Stimulated activated naive B cell treated with anti-CD40 and anti-IgM and Interleukin-4, amounts not matched to agents 10 μg/mL and 1 μg/mL and 100 μg/mL, for 72 hours (primary cell): ENCODE measurements around the gene RNASE12.
A peak's percentile ranks its signal among the peaks of the same experiment; 100 is the strongest.
"Not testable (repeated sequence)": the region's sequence is repeated elsewhere in the genome, so short reads cannot be mapped to it uniquely, and the experiment has no call there.

ENCODE experiments used
- ATAC-seq, 2 donors: fragments of 150-1000 bp; cut with Tn5 transposase; replicated peaks; 2 replicates each; pipeline ENCODE4 v1.10.0; 2021; ENCODE audit warnings: moderate library complexity in 1 of 2
- DNase-seq: peaks from one replicate; pipeline ENCODE4 v3.0.0; 2021
- H3K27ac Mint-ChIP-seq: one replicate; pipeline ENCODE4 v1.8.0; 2022; ENCODE audit warnings: mild to moderate bottlenecking, mixed read lengths
- H3K27me3 Mint-ChIP-seq, 2 donors: one replicate each; pipeline ENCODE4 v1.8.0; 2022; ENCODE audit warnings: mixed read lengths in 2 of 2
- H3K36me3 Mint-ChIP-seq, 2 donors: one replicate each; pipeline ENCODE4 v1.8.0; 2022; ENCODE audit warnings: mixed read lengths in 2 of 2, mild to moderate bottlenecking in 1 of 2
- H3K4me1 Mint-ChIP-seq, 2 donors: one replicate each; pipeline ENCODE4 v1.8.0; 2022; ENCODE audit warnings: mixed read lengths in 2 of 2, mild to moderate bottlenecking in 1 of 2
- H3K4me3 Mint-ChIP-seq, 2 donors: one replicate each; pipeline ENCODE4 v1.8.0; 2022; ENCODE audit warnings: mild to moderate bottlenecking in 2 of 2, mixed read lengths in 2 of 2, moderate library complexity in 1 of 2
- H3K9me3 Mint-ChIP-seq, 2 donors: one replicate each; pipeline ENCODE4 v1.8.0; 2022; ENCODE audit warnings: mixed read lengths in 2 of 2, mild to moderate bottlenecking in 1 of 2

The RNASE12 gene

DNA sequence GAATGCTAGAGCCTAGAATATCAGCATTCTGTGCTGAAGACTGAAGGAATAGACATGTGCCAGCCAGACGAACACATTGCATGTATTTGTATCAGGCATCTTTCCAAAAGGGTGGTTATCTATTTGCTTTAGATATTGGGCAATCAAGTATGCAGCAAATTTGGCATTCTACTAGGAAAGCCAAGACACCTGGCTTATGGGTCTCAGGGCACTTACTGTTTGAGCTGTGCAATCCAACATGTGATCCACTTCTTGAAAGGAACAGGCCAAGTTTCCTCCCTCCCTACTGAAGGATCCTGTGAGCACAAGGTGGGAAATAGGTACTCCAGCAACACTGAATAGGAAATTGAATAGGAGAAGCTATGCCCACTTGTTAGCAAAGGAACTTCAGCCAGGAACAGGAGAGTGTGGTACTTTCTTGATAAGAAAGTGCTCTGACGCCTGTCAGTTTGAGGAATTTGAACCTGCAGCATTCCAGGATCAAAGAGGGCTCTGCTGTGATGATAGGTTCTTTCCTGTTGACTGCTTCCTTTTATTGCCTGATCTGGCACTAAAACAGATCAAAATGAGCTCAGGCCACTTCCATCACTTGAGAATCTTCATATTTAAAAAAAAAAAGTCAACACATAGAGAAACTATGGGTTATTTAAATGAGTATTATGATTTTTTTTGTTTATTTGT, 29.8 kb upstream of the RNASE12 start:
- ATAC-seq (no peak), DNase-seq (no peak)
- peaks cover 6 to 40% of the 10 kb centered on the region in 2 donors for H3K27me3 Mint-ChIP-seq
- no peak overlapping the region for H3K4me3 Mint-ChIP-seq
- H3K9me3 Mint-ChIP-seq = no peaks in the 10 kb centered on the region
- no peak overlapping the region for H3K27ac Mint-ChIP-seq
- H3K36me3 Mint-ChIP-seq = peaks cover 0 to 3% of the 10 kb centered on the region in 2 donors
- H3K4me1 Mint-ChIP-seq = peaks cover 31 to 45% of the 10 kb centered on the region in 2 donors

DNA sequence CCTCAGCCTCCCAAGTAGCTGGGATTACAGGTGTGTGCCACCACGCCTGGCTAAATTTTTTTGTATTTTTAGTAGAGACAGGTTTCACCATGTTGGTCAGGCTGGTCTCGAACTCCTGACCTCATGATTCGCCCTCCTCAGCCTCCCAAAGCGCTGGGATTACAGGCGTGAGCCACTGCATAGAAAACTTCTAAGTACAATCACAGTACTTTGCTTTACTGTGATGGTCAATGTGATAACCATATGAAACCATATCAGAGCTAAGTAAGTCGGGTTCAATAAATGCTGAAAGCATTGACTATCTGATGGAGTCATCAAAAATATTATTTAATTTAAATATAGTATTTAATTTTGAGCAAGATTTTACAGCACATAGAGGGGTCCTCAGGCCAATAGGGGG, 28.5 kb upstream of the RNASE12 start:
- peaks cover 6 to 30% of the 10 kb centered on the region in 2 donors for H3K27me3 Mint-ChIP-seq
- H3K27ac Mint-ChIP-seq, H3K36me3 Mint-ChIP-seq, DNase-seq, ATAC-seq, H3K9me3 Mint-ChIP-seq, H3K4me3 Mint-ChIP-seq: not testable (repeated sequence)
- peaks cover 23 to 32% of the 10 kb centered on the region in 2 donors for H3K4me1 Mint-ChIP-seq

DNA sequence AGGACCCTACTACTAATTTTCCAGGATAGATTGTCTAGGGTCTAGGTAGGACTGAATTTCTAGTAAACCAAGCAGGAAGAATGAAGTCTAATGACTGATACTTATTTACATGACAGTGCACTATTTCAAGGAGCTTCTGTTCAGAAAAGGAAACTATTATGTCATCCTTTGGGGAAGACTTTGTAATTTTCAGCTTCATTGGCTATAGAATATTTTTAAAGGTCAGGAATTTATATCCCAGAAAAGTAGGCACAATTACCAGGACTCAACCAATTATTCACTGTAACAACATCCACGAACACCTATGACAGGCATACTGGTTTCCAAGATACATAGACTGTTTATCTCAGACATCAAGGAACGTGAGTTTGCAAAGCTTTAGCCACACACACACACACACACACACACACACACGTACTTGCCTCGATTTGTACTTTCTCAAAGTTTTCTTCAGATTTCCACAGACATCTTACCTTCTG, 27.1 kb upstream of the RNASE12 start:
- H3K27ac Mint-ChIP-seq = no peak overlapping the region
- ATAC-seq (no peak), DNase-seq (no peak)
- H3K4me3 Mint-ChIP-seq = no peak overlapping the region
- H3K9me3 Mint-ChIP-seq = no peaks in the 10 kb centered on the region
- H3K27me3 Mint-ChIP-seq = peaks cover 6 to 26% of the 10 kb centered on the region in 2 donors
- H3K4me1 Mint-ChIP-seq = peaks cover 15 to 18% of the 10 kb centered on the region in 2 donors
- no peaks in the 10 kb centered on the region for H3K36me3 Mint-ChIP-seq

DNA sequence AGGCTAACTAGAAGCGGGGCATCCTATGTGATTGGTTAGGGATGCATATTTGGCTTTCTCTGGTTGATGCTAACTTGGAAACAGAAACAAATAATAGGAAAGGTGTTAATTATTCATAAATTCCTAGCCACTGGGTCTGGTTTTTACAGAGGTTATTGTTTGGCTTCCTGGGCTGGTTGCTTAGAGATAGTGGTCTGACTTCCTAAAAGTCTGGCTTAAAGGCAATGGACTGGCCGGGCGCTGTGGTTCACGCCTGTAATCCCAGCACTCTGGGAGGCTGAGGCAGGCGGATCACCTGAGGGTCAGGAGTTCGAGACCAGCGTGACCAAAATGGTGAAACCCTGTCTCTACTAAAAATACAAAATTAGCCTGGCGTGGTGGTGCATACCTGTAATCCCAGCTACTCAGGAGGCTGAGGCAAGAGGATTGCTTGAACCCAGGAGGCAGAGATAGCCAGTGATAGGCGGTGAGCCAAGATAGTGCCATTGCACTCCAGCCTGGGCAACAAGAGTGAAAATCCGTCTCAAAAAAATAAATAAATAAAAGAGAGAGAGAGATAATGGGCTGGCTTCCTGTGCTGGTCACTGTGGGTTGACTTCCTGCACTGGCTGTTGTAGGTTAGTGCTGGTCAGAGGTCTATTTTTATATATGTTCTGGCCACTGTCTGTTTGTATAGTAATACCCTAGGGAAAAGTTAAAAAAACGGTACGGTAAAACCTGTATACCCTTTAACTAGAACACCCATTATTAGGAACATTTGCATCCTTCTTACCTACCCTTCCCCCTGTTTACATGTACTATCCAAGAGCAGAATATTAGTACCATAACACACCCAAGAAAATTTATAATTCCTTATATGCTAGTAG, 26.2 kb upstream of the RNASE12 start:
- Mint-ChIP-seq H3K9me3 (no peaks in the 10 kb centered on the region), H3K27ac (no peak overlapping the region), H3K4me1 (peaks cover 8 to 9% of the 10 kb centered on the region in 2 donors), H3K27me3 (peaks cover 6 to 16% of the 10 kb centered on the region in 2 donors), H3K4me3 (no peak overlapping the region), H3K36me3 (no peaks in the 10 kb centered on the region)
- DNase-seq = no peak
- ATAC-seq = no peak

DNA sequence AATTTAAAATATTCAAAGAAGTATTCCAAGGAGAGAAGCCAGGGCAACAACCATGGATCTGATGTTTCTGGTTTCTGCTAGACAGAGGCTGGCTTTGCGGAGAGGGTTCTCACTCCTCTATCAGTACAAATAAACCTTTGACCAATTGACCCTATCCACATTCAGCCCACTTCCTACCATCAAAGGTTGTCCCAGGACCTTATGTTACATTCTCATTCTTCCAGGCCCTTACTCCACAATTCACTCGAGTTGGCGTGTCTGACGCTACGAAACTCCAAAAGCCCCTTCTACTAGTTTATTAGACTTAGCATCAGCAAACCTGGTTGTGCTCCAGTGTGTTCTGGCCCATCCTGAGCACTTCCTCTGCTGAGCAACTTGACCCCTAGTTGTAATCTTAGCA, 24.8 kb upstream of the RNASE12 start:
- no peak for DNase-seq
- no peak for ATAC-seq
- peaks cover 0 to 6% of the 10 kb centered on the region in 2 donors for H3K27me3 Mint-ChIP-seq
- H3K27ac Mint-ChIP-seq = no peak overlapping the region
- H3K4me3 Mint-ChIP-seq = no peak overlapping the region
- H3K4me1 Mint-ChIP-seq = peaks cover 6 to 9% of the 10 kb centered on the region in 2 donors
- H3K36me3 Mint-ChIP-seq = no peaks in the 10 kb centered on the region
- H3K9me3 Mint-ChIP-seq = no peaks in the 10 kb centered on the region

DNA sequence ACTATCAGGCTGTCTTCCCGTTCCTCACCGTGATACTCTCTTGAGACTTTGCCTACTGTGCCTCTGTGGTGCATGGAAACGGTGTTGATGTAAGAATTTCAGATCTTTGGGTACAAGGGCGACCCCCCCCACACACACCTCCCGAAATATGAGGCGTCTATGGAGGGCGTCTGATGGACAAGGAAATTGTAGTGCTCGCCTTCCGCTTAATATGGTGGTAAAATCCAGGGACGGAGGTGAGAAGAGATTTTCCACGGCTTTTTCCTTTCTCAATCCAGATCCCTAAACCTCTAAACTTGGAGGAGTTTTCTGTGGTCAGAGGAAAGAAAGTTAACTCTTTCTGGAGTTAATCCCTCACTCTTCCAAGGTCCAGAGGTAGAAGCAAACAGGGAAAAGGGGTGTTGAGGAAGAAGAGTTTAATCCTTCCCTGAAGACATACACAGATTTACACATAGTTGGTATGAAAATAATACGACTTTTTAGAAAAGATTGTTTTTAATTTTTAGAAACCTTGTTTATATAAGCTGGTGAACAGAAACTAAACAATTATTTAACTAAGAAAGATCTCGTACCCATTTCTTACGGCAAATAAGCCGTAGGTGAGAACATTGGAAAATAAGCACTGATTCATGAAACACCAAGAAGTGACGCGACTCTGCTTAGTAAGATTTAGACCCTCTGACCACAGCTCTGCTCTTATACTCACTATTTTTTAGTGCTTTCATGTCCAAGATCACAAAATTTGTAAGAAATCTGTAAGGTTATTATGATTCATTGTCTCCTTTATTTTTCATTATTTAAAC, 23.1 kb upstream of the RNASE12 start:
- Mint-ChIP-seq H3K9me3 (no peaks in the 10 kb centered on the region), H3K4me1 (peaks cover 6 to 9% of the 10 kb centered on the region in 2 donors), H3K27ac (no peak overlapping the region), H3K4me3 (no peak overlapping the region), H3K27me3 (peaks cover 0 to 6% of the 10 kb centered on the region in 2 donors), H3K36me3 (no peaks in the 10 kb centered on the region)
- peak; percentile 4 for ATAC-seq
- no peak for DNase-seq

DNA sequence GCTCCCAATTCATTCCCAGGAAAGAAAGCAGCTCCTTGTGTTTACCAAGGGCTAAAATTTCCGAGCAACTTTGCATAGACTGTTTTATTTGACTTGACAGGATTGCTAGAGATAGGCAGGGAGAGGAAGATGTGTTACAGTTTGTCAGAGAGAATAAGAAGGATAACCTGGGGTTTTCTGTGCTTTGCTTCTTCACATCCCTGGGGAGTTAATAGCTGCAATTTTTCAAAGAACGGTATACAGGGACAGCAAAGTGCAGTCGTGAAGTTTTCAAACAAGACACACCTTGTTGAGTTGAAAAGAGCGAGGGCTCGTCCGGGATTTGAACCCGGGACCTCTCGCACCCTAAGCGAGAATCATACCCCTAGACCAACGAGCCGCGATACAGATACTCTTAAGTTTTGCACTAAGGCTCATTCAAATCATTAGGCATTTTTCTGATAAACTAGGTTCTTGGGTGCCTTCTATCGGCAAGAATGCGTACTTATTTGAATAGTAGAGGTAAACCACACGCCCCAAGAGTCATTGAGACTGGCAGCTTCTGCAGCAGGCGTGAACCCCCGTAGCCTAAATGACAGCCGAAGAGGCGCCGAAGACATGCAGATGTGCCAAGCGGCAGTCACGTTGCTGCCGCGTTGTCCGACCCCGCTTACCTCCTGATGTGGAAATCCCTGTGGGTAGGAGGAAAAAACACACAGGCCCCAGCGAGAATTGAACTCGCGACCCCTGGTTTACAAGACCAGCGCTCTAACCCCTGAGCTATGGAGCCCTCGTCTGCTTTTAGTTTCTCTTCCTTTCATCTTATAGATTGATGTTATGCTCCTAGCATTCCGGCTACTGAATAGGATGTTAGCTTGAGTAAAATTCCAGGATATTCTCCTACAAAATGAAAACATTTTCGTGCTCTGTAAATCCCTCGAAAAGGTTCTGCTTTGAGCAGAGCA, 22.2 kb upstream of the RNASE12 start:
- Mint-ChIP-seq H3K4me1 (peaks cover 7 to 11% of the 10 kb centered on the region in 2 donors), H3K9me3 (no peaks in the 10 kb centered on the region), H3K4me3 (no peak overlapping the region), H3K27me3 (no peaks in the 10 kb centered on the region), H3K36me3 (no peaks in the 10 kb centered on the region), H3K27ac (no peak overlapping the region)
- DNase-seq = peak; percentile 85
- peak; percentile 74 to 78 for ATAC-seq

DNA sequence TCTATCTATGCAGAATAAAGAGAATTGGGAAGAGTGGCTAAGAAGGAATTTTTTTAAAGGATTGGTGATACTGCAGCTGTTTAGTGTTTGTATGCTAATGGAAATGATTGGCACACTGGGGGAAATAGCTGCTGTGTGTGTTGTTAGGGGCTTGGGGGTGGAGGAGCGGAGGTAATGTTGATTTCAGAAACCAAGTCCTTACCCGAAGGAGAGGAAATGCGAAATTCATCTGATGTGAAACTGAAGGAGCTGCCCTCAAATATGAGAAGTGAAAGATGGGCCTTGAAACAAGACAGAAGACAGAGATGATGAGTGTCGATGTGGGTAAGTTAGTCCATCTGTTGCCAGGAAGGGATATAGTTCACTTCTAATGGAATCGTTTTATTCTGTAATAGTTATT, 21.2 kb upstream of the RNASE12 start:
- ATAC-seq = peak; percentile 45 to 47

DNA sequence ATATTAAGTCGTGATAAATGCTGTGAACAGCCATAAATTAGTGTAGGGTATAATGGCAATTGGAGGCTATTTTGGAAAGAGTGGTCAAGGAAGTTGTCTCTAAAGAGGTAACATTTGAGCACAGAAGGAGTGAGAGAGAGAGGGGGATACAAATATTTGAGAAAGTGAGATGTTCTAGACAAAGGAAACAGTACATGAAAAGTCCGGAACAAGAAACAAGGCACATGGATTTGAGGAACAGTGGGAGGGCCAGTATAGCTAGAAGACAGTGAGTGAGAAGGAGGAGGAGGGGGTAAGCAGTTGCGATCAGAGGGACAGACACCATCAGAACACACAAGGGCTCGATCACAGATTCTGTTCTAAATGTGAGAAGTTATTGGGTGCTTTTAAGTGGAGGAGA, 20.1 kb upstream of the RNASE12 start:
- Mint-ChIP-seq H3K9me3 (no peaks in the 10 kb centered on the region), H3K27me3 (no peaks in the 10 kb centered on the region), H3K4me1 (peaks cover 5% of the 10 kb centered on the region in 2 donors), H3K27ac (no peak overlapping the region), H3K4me3 (no peak overlapping the region), H3K36me3 (no peaks in the 10 kb centered on the region)
- ATAC-seq (no peak), DNase-seq (no peak)

More for the DNA sequence above, 21.2 kb upstream of the RNASE12 start:
- no peaks in the 10 kb centered on the region for H3K36me3 Mint-ChIP-seq
- H3K9me3 Mint-ChIP-seq = no peaks in the 10 kb centered on the region
- H3K27ac Mint-ChIP-seq = no peak overlapping the region
- DNase-seq = no peak
- H3K27me3 Mint-ChIP-seq = no peaks in the 10 kb centered on the region
- H3K4me1 Mint-ChIP-seq = peaks cover 5% of the 10 kb centered on the region in 2 donors
- H3K4me3 Mint-ChIP-seq = no peak overlapping the region

DNA sequence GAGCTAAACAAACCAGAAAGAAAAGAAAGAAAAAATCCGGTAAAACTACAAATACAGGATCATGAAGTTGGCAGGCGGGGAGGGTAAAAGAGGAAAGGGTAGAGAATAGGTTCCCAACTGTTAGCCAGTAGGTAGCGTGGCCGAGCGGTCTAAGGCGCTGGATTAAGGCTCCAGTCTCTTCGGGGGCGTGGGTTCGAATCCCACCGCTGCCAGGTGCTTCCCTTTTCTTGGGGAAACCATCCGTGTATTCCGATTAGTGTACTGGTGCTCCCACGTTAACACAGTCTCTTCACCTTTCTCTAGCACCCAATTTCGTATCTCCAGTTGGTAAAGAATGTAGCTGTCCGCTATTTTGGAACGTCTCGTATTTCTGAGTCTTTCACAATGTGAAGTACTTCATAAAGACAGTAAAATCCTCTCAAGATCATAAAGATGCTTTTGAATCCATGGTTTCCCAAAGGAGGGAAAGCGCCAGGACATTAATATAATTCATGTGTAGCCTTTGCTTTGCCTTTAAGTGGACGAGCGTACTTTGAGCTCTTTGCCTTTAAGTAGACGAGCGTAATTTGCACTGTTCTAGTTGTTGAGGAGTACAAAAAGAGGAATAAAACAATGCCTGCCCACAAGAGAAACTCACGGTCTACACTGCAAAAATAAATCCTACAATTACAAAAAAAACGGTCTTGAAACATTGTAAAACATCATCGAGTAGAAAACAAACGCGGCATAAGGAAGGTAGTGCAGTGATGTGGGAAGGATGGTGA, 19.0 kb upstream of the RNASE12 start:
- Mint-ChIP-seq H3K36me3 (no peaks in the 10 kb centered on the region), H3K27ac (no peak overlapping the region), H3K4me1 (peaks cover 2 to 5% of the 10 kb centered on the region in 2 donors), H3K4me3 (no peak overlapping the region), H3K9me3 (no peaks in the 10 kb centered on the region), H3K27me3 (no peaks in the 10 kb centered on the region)
- ATAC-seq (peak; percentile 30 to 40), DNase-seq (peak; percentile 68)

DNA sequence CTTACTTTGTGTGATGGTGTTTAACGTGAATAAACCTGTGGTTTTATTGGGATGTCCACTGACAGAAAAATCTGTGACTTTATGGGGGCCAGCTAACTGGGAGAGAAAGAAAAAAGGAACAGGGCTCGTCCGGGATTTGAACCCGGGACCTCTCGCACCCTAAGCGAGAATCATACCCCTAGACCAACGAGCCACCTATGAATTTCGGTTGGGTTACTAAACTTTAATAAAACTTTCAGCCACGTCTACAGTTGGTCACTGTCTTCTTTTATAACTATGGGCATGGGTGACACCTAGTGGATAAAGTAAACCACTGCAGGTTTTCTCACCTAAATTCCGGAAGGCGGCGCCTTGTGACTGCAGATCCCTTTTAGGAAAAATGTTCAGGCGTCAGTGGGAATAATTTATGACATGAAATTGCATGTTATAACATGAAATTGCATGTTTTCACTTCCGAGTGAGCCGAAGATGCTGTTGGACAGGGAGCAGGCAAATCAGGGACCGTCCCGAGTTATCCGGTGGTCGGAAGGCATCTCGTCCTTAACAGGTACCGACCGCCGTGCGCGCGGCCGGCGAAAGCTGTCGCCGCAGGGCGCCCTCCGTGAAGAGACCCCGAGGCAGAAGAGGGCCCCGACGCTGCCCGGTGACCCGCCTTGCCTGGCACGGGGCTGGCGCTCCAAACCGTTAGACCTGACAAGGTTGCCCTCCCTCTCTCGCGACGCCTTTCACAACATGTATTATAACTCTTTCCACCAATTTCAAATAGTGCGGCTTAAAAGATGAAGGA, 18.2 kb upstream of the RNASE12 start:
- H3K9me3 Mint-ChIP-seq = no peaks in the 10 kb centered on the region
- H3K4me3 Mint-ChIP-seq = no peak overlapping the region
- H3K27me3 Mint-ChIP-seq = no peaks in the 10 kb centered on the region
- no peak overlapping the region for H3K27ac Mint-ChIP-seq
- H3K36me3 Mint-ChIP-seq = no peaks in the 10 kb centered on the region
- ATAC-seq (peak; percentile 33 to 34), DNase-seq (peak; percentile 67)
- H3K4me1 Mint-ChIP-seq = peaks cover 2 to 5% of the 10 kb centered on the region in 2 donors

DNA sequence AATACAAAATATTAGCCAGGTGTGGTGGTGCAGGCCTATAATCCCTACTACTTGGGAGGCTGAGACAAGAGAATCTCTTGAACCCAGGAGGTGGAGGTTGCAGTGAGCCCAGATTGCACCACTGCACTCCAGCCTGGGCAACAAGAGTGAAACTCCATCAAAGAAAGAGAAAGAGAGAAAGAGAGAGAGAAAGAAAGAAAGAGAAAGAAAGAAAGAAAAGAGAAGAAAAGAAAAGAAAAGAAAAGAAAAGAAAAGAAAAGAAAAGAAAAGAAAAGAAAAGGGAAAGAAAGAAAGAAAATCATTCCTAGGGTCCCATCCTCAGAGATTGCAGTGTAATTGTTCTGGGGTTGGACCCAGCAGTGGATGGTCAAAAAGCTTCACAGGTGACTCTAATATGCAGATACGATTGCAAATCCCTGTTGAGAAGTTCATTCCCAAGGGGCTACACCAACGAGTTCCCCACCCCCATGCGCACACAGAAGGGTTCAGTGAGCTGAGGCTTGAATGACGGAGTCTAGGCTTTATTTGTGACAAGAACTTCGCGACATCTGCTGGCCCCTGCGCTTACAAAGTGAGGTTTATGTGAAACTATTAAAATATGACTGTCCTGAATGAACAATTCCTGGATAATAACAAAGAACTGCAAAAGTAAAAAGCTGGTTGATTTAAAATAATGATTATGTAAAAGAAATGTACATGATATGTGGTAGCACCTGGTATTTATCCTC, 17.4 kb upstream of the RNASE12 start:
- no peaks in the 10 kb centered on the region for H3K36me3 Mint-ChIP-seq
- ATAC-seq = no peak
- no peak for DNase-seq
- peak overlapping the region in 1 of 2 donors; percentile 8 for H3K4me3 Mint-ChIP-seq
- peaks cover 2 to 5% of the 10 kb centered on the region in 2 donors for H3K4me1 Mint-ChIP-seq
- no peaks in the 10 kb centered on the region for H3K27me3 Mint-ChIP-seq
- H3K27ac Mint-ChIP-seq = peak overlapping the region; percentile 83
- H3K9me3 Mint-ChIP-seq = no peaks in the 10 kb centered on the region
